Activated naive CD4-positive, alpha-beta T cell treated with anti-CD3 and anti-CD28 coated beads for 36 hours (primary cell): ENCODE measurements around the gene KIF23. TPM values are rescaled to one million over a fixed set of nuclear protein-coding genes. Genes with fewer than 3 reads are reported as not detected.

Source experiments
- CTCF ChIA-PET: fragments of 350-600 bp; sonication (Branson Sonifier 250); formaldehyde crosslinking; loops from one replicate; lab custom pipeline; 2021; ENCODE audit warnings: antibody characterized with exemption; lab: Charles Lee
- DNase-seq: peaks from one replicate; pipeline ENCODE4 v3.0.0-alpha.2; 2020
- H3K27ac Mint-ChIP-seq: one replicate; pipeline ENCODE4 v1.8.0; 2021; ENCODE audit warnings: mild to moderate bottlenecking, mixed read lengths
- H3K27me3 Mint-ChIP-seq: one replicate; pipeline ENCODE4 v1.8.0; 2021; ENCODE audit warnings: low read depth, mixed read lengths
- H3K36me3 Mint-ChIP-seq: one replicate; pipeline ENCODE4 v1.8.0; 2021; ENCODE audit warnings: low read depth, mixed read lengths
- H3K4me1 Mint-ChIP-seq: one replicate; pipeline ENCODE4 v1.8.0; 2021; ENCODE audit warnings: low read depth, mixed read lengths
- H3K4me3 Mint-ChIP-seq: one replicate; pipeline ENCODE4 v1.8.0; 2021; ENCODE audit warnings: mild to moderate bottlenecking, moderate library complexity, mixed read lengths
- H3K9me3 Mint-ChIP-seq: one replicate; pipeline ENCODE4 v1.8.0; 2021; ENCODE audit warnings: mixed read lengths
- intact Hi-C: fragments of 100-400 bp; cut with micrococcal nuclease; formaldehyde crosslinking; loops from one replicate; pipeline ENCODE4 v1.15.1; 2023
- total RNA-seq, 2 experiments: library from RNA; stranded (reverse); gene quantifications; one replicate each; pipeline ENCODE4 v1.2.3, GENCODE V29; 2021

The KIF23 gene
- total RNA-seq, 2 experiments from 2014 or later = 68.8 to 73.1 TPM

- DNase-seq = no peak
- CTCF ChIA-PET = interaction anchor here (0.6 to 1.4 kb wide), 4 partner anchors 9 to 423 kb away, joined by 3 to 4 read pairs (median 3); no protein-coding TSS in a partner anchor
- no peaks in the 10 kb centered on the region for H3K9me3 Mint-ChIP-seq
- H3K4me1 Mint-ChIP-seq = peaks cover 38% of the 10 kb centered on the region
- no peaks in the 10 kb centered on the region for H3K27me3 Mint-ChIP-seq
- H3K4me3 Mint-ChIP-seq = no peak overlapping the region
- H3K27ac Mint-ChIP-seq = no peak overlapping the region
- intact Hi-C loops = no loop called here
- peaks cover 38% of the 10 kb centered on the region for H3K36me3 Mint-ChIP-seq
Measured at GRCh38 chr15:69457304-69458280, 43.4 kb downstream of the KIF23 start.

DNA sequence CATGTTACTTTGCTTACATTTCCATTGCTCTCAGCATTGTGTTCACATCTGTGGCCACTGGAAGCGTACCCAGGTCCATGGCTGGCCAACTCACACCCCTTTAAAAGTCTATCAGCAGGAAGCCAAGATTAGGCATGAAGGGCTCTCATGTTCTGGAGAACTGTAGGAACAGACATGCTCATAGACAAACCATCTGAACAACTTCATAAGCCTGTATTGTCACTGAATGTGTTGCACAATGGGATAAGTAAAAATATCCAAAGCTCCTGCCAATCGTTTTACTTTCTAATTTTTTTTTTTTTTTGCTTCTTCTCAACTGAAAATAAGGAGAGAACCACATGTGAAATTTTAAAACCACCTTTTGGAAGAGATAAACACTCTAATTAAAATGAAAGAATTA lies 44.9 kb downstream of the KIF23 start:
- peaks cover 27% of the 10 kb centered on the region for H3K36me3 Mint-ChIP-seq
- H3K27me3 Mint-ChIP-seq = no peaks in the 10 kb centered on the region
- H3K4me3 Mint-ChIP-seq = no peak overlapping the region
- H3K4me1 Mint-ChIP-seq = peaks cover 38% of the 10 kb centered on the region
- intact Hi-C loops = no loop called here
- no peaks in the 10 kb centered on the region for H3K9me3 Mint-ChIP-seq
- no peak for DNase-seq
- no peak overlapping the region for H3K27ac Mint-ChIP-seq
- CTCF ChIA-PET = no interaction called here

DNA sequence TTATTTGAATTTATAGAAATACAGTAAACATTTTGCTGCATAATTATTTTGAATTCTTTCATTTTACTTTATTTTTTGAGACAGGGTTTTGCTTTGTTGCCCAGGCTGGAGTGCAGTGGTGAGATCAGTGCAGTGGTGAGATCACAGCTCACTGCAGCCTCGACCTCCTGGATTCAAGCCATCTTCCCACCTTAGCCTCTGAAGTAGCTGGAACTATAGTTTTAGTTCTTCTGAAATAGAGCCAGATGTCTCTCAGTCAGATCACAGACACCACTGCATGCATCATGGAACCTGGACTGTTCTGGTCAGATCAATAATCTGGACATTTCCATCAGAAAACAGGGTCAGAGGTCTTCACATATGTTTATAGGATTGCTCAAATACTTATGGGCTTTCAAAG lies 46.3 kb downstream of the KIF23 start:
- Mint-ChIP-seq H3K9me3 (no peaks in the 10 kb centered on the region), H3K4me1 (peaks cover 26% of the 10 kb centered on the region), H3K4me3 (no peak overlapping the region), H3K27ac (no peak overlapping the region), H3K27me3 (no peaks in the 10 kb centered on the region), H3K36me3 (peaks cover 12% of the 10 kb centered on the region)
- intact Hi-C loops = no loop called here
- no peak for DNase-seq
- CTCF ChIA-PET = interaction anchor here (0.6 kb wide), 1 partner anchor 279 kb away, joined by 3 read pairs; no protein-coding TSS in a partner anchor

DNA sequence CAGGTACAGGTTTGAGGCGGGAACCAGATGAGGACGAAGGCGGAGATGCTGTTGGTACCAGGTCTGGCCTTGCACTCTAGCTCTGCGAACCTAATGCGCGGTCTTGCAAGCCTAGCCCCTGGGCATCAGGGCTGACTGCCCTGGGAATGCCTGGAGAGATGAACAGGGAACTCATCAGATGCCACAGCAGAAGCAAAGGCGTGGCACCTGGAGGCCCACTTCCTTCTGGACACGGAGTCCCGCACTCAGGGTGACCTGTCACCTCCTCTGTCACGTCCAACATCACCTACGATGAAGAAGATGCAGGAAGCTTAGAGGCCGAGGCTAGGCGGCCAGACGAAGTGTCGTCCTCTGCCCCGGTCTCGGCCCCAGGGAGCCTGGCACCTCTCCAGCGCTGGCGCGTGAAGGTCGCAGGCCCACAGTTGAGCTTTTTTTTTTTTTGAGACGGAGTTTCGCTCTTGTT lies 47.9 kb downstream of the KIF23 start:
- H3K27ac Mint-ChIP-seq = peak overlapping the region; percentile 87
- intact Hi-C loops = loop anchor here (1.0 to 2.0 kb wide), 2 partner anchors 10 to 301 kb away; partner anchors contain the start of genes GLCE and RPLP1
- peaks cover 21% of the 10 kb centered on the region for H3K4me1 Mint-ChIP-seq
- no peaks in the 10 kb centered on the region for H3K9me3 Mint-ChIP-seq
- CTCF ChIA-PET = interaction anchor here (0.6 to 2.3 kb wide), 13 partner anchors 8 to 1167 kb away, joined by 3 to 17 read pairs (median 3); partner anchors contain the start of gene RPLP1
- no peak for DNase-seq
- peak overlapping the region; percentile 87 for H3K4me3 Mint-ChIP-seq
- peaks cover 1% of the 10 kb centered on the region for H3K36me3 Mint-ChIP-seq
- no peaks in the 10 kb centered on the region for H3K27me3 Mint-ChIP-seq

DNA sequence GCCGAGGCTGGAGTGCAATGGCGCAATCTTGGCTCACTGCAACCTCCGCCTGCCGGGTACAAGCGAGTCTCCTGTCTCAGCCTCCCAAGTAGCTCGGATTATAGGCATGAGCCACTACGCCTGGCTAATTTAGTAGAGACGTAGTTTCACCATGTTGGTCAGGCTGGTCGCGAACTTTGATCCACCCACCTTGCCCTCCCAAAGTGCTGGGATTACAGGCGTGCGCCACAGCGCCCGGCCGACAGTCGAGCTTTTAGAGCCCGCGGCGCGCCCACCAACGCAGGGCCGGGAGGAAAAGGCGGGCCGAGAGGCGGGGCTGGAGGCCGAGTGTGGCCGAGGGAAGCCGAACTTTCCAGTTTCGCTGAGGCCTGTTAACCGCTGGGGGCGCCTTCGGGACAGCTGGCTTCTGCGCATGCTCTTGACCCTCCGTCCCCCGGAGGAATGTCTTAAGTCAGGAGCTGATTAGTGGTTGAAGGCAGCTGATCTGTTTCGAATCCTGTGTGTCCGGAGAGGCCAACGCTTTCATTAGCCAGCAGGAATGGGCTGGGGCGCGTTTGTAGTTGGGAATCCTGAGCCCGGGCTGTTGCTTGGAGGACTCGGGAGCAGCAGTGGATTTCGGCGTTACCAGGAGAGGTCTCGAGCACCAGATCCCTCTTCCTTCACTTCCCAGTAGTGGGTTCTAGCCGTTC lies 48.5 kb downstream of the KIF23 start:
- Mint-ChIP-seq H3K36me3 (peaks cover 1% of the 10 kb centered on the region), H3K4me1 (peaks cover 21% of the 10 kb centered on the region), H3K9me3 (no peaks in the 10 kb centered on the region), H3K4me3 (peak overlapping the region; percentile 87), H3K27ac (peak overlapping the region; percentile 87), H3K27me3 (no peaks in the 10 kb centered on the region)
- intact Hi-C loops = loop anchor here (1.0 to 2.0 kb wide), 2 partner anchors 10 to 302 kb away; partner anchors contain the start of genes GLCE and RPLP1
- CTCF ChIA-PET = interaction anchor here (0.6 to 2.3 kb wide), 19 partner anchors 9 to 1166 kb away, joined by 3 to 17 read pairs (median 3); partner anchors contain the start of genes RPLP1 and TLE3
- DNase-seq = peak; percentile 93

- Mint-ChIP-seq H3K4me1 (peaks cover 26% of the 10 kb centered on the region), H3K36me3 (peaks cover 1% of the 10 kb centered on the region), H3K4me3 (peak overlapping the region; percentile 87), H3K27me3 (no peaks in the 10 kb centered on the region), H3K9me3 (no peaks in the 10 kb centered on the region), H3K27ac (peak overlapping the region; percentile 87)
- no peak for DNase-seq
- CTCF ChIA-PET = interaction anchor here (0.7 to 2.3 kb wide), 13 partner anchors 9 to 1042 kb away, joined by 3 to 17 read pairs (median 3); partner anchors contain the start of genes RPLP1 and TLE3
- intact Hi-C loops = loop anchor here (2.0 kb wide), 1 partner anchor 302 kb away; the partner anchor contains the start of gene GLCE
Measured at GRCh38 chr15:69463182-69463756, 49.1 kb downstream of the KIF23 start.

DNA sequence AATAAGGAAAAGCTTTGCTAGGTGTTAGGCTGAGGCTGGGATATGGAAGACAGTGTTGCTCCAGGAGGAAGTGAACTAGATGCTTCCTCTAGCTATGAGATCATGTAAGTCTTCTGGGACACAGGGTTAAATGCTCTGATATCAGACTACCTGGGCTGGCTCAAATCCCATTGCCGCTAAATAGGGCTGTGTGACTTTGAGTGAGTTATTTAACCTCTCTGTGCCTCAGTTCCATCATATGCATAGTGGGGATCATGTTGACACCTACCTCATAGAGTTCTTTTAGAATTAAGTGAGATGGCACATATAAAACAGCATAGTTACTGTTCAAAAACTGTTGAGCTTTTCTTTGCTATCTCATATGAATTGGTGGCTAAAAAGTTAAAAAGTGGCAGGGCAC lies 51.1 kb downstream of the KIF23 start:
- H3K27ac Mint-ChIP-seq = no peak overlapping the region
- H3K9me3 Mint-ChIP-seq = no peaks in the 10 kb centered on the region
- no peak overlapping the region for H3K4me3 Mint-ChIP-seq
- no peak for DNase-seq
- H3K4me1 Mint-ChIP-seq = peaks cover 39% of the 10 kb centered on the region
- H3K36me3 Mint-ChIP-seq = no peaks in the 10 kb centered on the region
- intact Hi-C loops = no loop called here
- H3K27me3 Mint-ChIP-seq = no peaks in the 10 kb centered on the region
- CTCF ChIA-PET = interaction anchor here (0.6 to 2.0 kb wide), 7 partner anchors 9 to 403 kb away, joined by 3 to 10 read pairs (median 3); no protein-coding TSS in a partner anchor

DNA sequence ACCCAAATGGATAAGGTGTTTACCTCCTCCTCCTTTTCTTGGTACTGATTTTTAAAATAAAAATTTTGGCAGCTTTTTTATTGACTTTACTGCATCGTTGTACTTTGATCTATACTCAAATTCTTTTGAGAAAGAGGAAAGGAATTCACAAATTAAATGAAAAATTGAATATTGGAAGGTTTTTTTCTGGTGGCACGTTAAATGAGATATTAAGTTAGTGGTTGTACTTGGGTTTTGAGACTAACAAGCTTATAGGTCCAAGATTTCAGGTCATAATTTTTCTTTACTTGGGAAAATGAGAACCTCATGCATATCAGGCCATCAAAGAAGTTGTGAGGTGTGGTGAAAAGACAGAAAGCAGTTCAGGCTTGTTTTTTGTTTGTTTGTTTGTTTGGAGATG lies 52.6 kb downstream of the KIF23 start:
- H3K27me3 Mint-ChIP-seq = no peaks in the 10 kb centered on the region
- no peaks in the 10 kb centered on the region for H3K36me3 Mint-ChIP-seq
- intact Hi-C loops = loop anchor here (2.0 kb wide), 1 partner anchor 408 kb away; no protein-coding TSS in a partner anchor
- H3K4me3 Mint-ChIP-seq = no peak overlapping the region
- CTCF ChIA-PET = interaction anchor here (0.6 to 2.0 kb wide), 4 partner anchors 9 to 38 kb away, joined by 3 to 10 read pairs (median 4); no protein-coding TSS in a partner anchor
- H3K9me3 Mint-ChIP-seq = no peaks in the 10 kb centered on the region
- peaks cover 32% of the 10 kb centered on the region for H3K4me1 Mint-ChIP-seq
- no peak for DNase-seq
- no peak overlapping the region for H3K27ac Mint-ChIP-seq

GRCh38 chr15:69467636-69468035 lies 53.5 kb downstream of the KIF23 start:
- Mint-ChIP-seq H3K36me3 (no peaks in the 10 kb centered on the region), H3K4me3 (no peak overlapping the region), H3K4me1 (peaks cover 27% of the 10 kb centered on the region), H3K27ac (no peak overlapping the region), H3K9me3 (no peaks in the 10 kb centered on the region), H3K27me3 (no peaks in the 10 kb centered on the region)
- no peak for DNase-seq
- CTCF ChIA-PET = interaction anchor here (0.7 to 2.6 kb wide), 4 partner anchors 15 to 1042 kb away, joined by 3 to 21 read pairs (median 4); partner anchors contain the start of gene RPLP1
- intact Hi-C loops = loop anchor here (1.0 to 2.0 kb wide), 8 partner anchors 15 to 1025 kb away; partner anchors contain the start of genes KIF23 and RPLP1

DNA sequence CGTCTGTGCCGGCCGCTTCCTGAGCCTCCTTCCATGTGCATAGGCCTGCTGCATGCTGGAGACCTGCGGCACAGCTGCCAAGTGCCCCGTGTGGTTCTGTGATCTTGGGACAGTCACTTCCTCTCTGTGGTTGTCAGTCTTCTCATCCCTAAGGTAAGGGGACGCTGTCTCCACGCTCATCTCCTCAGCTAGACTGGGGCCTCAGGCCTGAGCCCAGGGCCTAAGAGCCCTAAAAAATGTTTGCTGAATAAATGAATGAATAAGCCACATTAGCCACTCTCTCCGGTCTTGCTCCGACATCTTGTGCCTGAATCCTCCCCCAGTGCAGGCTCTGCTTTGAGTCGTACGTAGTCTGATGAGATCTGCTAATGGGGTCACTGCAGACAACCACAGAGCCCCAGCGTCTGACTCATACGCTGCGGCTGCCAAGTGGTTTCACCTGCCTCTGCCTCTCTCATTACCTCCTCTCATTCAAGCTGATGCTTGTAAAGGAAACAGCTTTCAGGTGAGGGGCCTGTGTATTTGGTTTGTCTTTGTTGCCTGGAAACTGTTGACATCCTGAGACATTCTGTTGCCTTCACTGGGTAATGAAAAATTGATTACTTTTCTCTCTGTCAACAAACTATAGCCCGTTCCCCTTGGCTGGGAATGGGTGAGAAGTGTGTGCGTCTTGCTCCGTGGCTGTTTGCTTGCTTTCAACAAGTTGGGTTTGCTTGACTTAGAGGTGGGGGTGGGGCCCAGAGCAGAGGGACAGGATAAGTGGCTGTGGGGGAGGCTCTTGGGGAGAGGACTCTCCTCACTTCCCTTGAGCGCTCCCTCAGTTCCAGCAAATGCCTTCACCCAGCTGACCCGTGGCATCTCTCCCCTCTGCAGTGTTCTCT lies 54.3 kb downstream of the KIF23 start:
- Mint-ChIP-seq H3K4me1 (peaks cover 27% of the 10 kb centered on the region), H3K9me3 (no peaks in the 10 kb centered on the region), H3K4me3 (peak overlapping the region; percentile 25), H3K27ac (peak overlapping the region; percentile 75), H3K36me3 (no peaks in the 10 kb centered on the region), H3K27me3 (no peaks in the 10 kb centered on the region)
- intact Hi-C loops = loop anchor here (1.0 to 2.0 kb wide), 7 partner anchors 16 to 1024 kb away; partner anchors contain the start of genes KIF23 and RPLP1
- CTCF ChIA-PET = interaction anchor here (0.6 to 2.6 kb wide), 8 partner anchors 10 to 1044 kb away, joined by 3 to 21 read pairs (median 4); partner anchors contain the start of gene RPLP1
- peak; percentile 89 for DNase-seq
